Esophagus (tissue), 2 donors: ENCODE measurements around the gene PAPPA2. TPM values are rescaled to one million over a fixed set of nuclear protein-coding genes. Genes with fewer than 3 reads are reported as not detected.
"Not testable (repeated sequence)": the region's sequence is repeated elsewhere in the genome, so short reads cannot be mapped to it uniquely, and the experiment has no call there.

Experiments
- H3K27ac ChIP-seq, 2 donors: one replicate each; pipeline ENCODE4 v1.5.1; 2013; ENCODE audit warnings: low read depth in 2 of 2, mild to moderate bottlenecking in 2 of 2, inconsistent platforms in 1 of 2, low read length in 1 of 2, moderate library complexity in 1 of 2
- H3K27me3 ChIP-seq, 2 donors: one replicate each; pipeline ENCODE4 v1.6.1; 2013; ENCODE audit warnings: low read length in 2 of 2, control low read depth in 1 of 2, mild to moderate bottlenecking in 1 of 2; ENCODE audit not compliant: insufficient read depth in 2 of 2, control insufficient read depth in 1 of 2
- H3K36me3 ChIP-seq, 2 donors: one replicate each; pipeline ENCODE4 v1.6.1; 2013; ENCODE audit warnings: low read length in 1 of 2; ENCODE audit not compliant: control insufficient read depth in 2 of 2, insufficient read depth in 2 of 2
- H3K4me1 ChIP-seq, 2 donors: one replicate each; pipeline ENCODE4 v1.6.1; 2013; ENCODE audit warnings: low read length in 1 of 2; ENCODE audit not compliant: control insufficient read depth in 2 of 2, insufficient read depth in 2 of 2
- H3K4me3 ChIP-seq, 2 donors: one replicate each; pipeline ENCODE4 v1.5.1; 2013; ENCODE audit warnings: low read length in 2 of 2, mild to moderate bottlenecking in 2 of 2, low read depth in 1 of 2, moderate library complexity in 1 of 2
- H3K9me3 ChIP-seq, 2 donors: one replicate each; pipeline ENCODE4 v1.6.1; 2013; ENCODE audit warnings: mild to moderate bottlenecking in 2 of 2, low read depth in 1 of 2, low read length in 1 of 2, moderate library complexity in 1 of 2; ENCODE audit not compliant: control insufficient read depth in 2 of 2, insufficient read depth in 1 of 2
- WGBS, 2 donors: extraction: QIAGEN DNeasy Blood & Tissue Kit; methylation state at CpG; one replicate each; pipeline ENCODE4 v1.1.7; 2013; 5-methylcytosine and 5-hydroxymethylcytosine counted together
- polyA plus RNA-seq, 2 donors: library from polyadenylated mRNA; stranded (reverse); fragments of 200-250 nt; gene quantifications; one replicate each; pipeline ENCODE4 v1.2.3, GENCODE V29; 2013
- donor health status: healthy with polysubstance abuse.
- donor health status: Bipolar disorder and iron deficiency.

Gene PAPPA2
- polyA plus RNA-seq, 2 donors, result under 0.01 TPM; not detected in 1

GRCh38 chr1:176754676-176755075, 291.7 kb downstream of the PAPPA2 start:
- Histone ChIP-seq H3K4me3 (no peak overlapping the region), H3K27me3 (no peaks in the 10 kb centered on the region), H3K27ac (no peak overlapping the region), H3K4me1 (no peaks in the 10 kb centered on the region), H3K9me3 (no peaks in the 10 kb centered on the region), H3K36me3 (no peaks in the 10 kb centered on the region)
- 56 to 79% methylated on average over 2 of the region's 2 CpGs for WGBS, 2 donors

- not testable (repeated sequence) for H3K36me3 ChIP-seq, H3K4me1 ChIP-seq, H3K27me3 ChIP-seq, H3K4me3 ChIP-seq, H3K27ac ChIP-seq, H3K9me3 ChIP-seq
- 86 to 87% methylated on average over 8 of the region's 8 CpGs for WGBS, 2 donors
These were observed 293.8 kb downstream of the PAPPA2 start for GRCh38 chr1:176756817-176757216.

GRCh38 chr1:176765608-176766007, 302.6 kb downstream of the PAPPA2 start:
- 80 to 86% methylated on average over 2 of the region's 2 CpGs for WGBS, 2 donors
- Histone ChIP-seq H3K36me3 (no peaks in the 10 kb centered on the region), H3K27ac (no peak overlapping the region), H3K27me3 (no peaks in the 10 kb centered on the region), H3K9me3 (no peaks in the 10 kb centered on the region), H3K4me3 (no peak overlapping the region), H3K4me1 (no peaks in the 10 kb centered on the region)

GRCh38 chr1:176766779-176767178, 303.8 kb downstream of the PAPPA2 start:
- Histone ChIP-seq H3K36me3 (no peaks in the 10 kb centered on the region), H3K27ac (no peak overlapping the region), H3K27me3 (no peaks in the 10 kb centered on the region), H3K4me1 (no peaks in the 10 kb centered on the region), H3K9me3 (no peaks in the 10 kb centered on the region), H3K4me3 (no peak overlapping the region)
- 84 to 90% methylated on average over 1 of the region's 1 CpG for WGBS, 2 donors

- H3K36me3 ChIP-seq, result no peaks in the 10 kb centered on the region
- H3K27me3 ChIP-seq, result no peaks in the 10 kb centered on the region
- H3K4me3 ChIP-seq, result no peak overlapping the region
- no peaks in the 10 kb centered on the region for H3K9me3 ChIP-seq
- H3K27ac ChIP-seq, result no peak overlapping the region
- 75 to 76% methylated on average over 7 of the region's 7 CpGs for WGBS, 2 donors
- H3K4me1 ChIP-seq, result no peaks in the 10 kb centered on the region
These were observed 304.8 kb downstream of the PAPPA2 start for GRCh38 chr1:176767714-176768136.

- Histone ChIP-seq H3K9me3 (no peaks in the 10 kb centered on the region), H3K27me3 (no peaks in the 10 kb centered on the region), H3K36me3 (no peaks in the 10 kb centered on the region), H3K4me3 (no peak overlapping the region), H3K27ac (no peak overlapping the region), H3K4me1 (no peaks in the 10 kb centered on the region)
- WGBS, 2 donors, result 78 to 83% methylated on average over 4 of the region's 4 CpGs
These were observed 305.6 kb downstream of the PAPPA2 start for GRCh38 chr1:176768532-176768931.

GRCh38 chr1:176770066-176770465, 307.1 kb downstream of the PAPPA2 start:
- H3K4me1 ChIP-seq, result no peaks in the 10 kb centered on the region
- no peaks in the 10 kb centered on the region for H3K27me3 ChIP-seq
- no peaks in the 10 kb centered on the region for H3K36me3 ChIP-seq
- no peak overlapping the region for H3K27ac ChIP-seq
- H3K4me3 ChIP-seq, result no peak overlapping the region
- H3K9me3 ChIP-seq, result no peaks in the 10 kb centered on the region
- 82 to 85% methylated on average over 2 of the region's 2 CpGs for WGBS, 2 donors

- H3K27ac ChIP-seq, result no peak overlapping the region
- no peak overlapping the region for H3K4me3 ChIP-seq
- no peaks in the 10 kb centered on the region for H3K27me3 ChIP-seq
- H3K9me3 ChIP-seq, result no peaks in the 10 kb centered on the region
- H3K4me1 ChIP-seq, result no peaks in the 10 kb centered on the region
- 13 to 21% methylated on average over 4 of the region's 4 CpGs for WGBS, 2 donors
- no peaks in the 10 kb centered on the region for H3K36me3 ChIP-seq
These were observed 310.1 kb downstream of the PAPPA2 start for GRCh38 chr1:176773038-176773437.

- Histone ChIP-seq H3K36me3 (no peaks in the 10 kb centered on the region), H3K4me3 (no peak overlapping the region), H3K4me1 (no peaks in the 10 kb centered on the region), H3K27me3 (no peaks in the 10 kb centered on the region), H3K27ac (no peak overlapping the region), H3K9me3 (no peaks in the 10 kb centered on the region)
- WGBS, 2 donors, result 57 to 72% methylated on average over 4 of the region's 4 CpGs
These were observed 311.2 kb downstream of the PAPPA2 start for GRCh38 chr1:176774224-176774623.

- no peaks in the 10 kb centered on the region for H3K27me3 ChIP-seq
- H3K9me3 ChIP-seq, result no peaks in the 10 kb centered on the region
- WGBS, 2 donors, result 49 to 60% methylated on average over 3 of the region's 3 CpGs
- no peaks in the 10 kb centered on the region for H3K36me3 ChIP-seq
- H3K4me3 ChIP-seq, result no peak overlapping the region
- no peaks in the 10 kb centered on the region for H3K4me1 ChIP-seq
- no peak overlapping the region for H3K27ac ChIP-seq
These were observed 312.4 kb downstream of the PAPPA2 start for GRCh38 chr1:176775378-176775777.
